DMS153 (cell line): ENCODE data around the gene INO80B.
A peak's percentile ranks its signal among the peaks of the same experiment; 100 is the strongest.

Experiments used
- DNase-seq: peaks from one replicate; lab custom pipeline; 2025; lab: John Stamatoyannopoulos, UW

Gene INO80B

GRCh38 chr2:74502147-74502719 is 47.3 kb downstream of the INO80B start:
- DNase-seq = no peak

- no peak for DNase-seq
These were observed 48.0 kb downstream of the INO80B start for GRCh38 chr2:74502720-74503505.

GRCh38 chr2:74503506-74504475 is 48.9 kb downstream of the INO80B start:
- DNase-seq = no peak

GRCh38 chr2:74504591-74504990 is 49.7 kb downstream of the INO80B start:
- no peak for DNase-seq

GRCh38 chr2:74505448-74506246 is 50.8 kb downstream of the INO80B start:
- DNase-seq = no peak

- DNase-seq = peak; percentile 98
These were observed 52.4 kb downstream of the INO80B start, which contains the start of gene PCGF1 for GRCh38 chr2:74507145-74507925. TSS of gene PCGF1 (minus strand) at chr2:74507695. CDS start at chr2:74507668, 27 bp downstream.
